GM21390 (cell line): ENCODE measurements around the gene MFAP4.

Source experiments
- ATAC-seq: cut with Tn5 transposase; IDR thresholded peaks from one replicate; pipeline ENCODE4 v1.9.1; 2021; ENCODE audit not compliant: unreplicated experiment

MFAP4 gene, protein sequence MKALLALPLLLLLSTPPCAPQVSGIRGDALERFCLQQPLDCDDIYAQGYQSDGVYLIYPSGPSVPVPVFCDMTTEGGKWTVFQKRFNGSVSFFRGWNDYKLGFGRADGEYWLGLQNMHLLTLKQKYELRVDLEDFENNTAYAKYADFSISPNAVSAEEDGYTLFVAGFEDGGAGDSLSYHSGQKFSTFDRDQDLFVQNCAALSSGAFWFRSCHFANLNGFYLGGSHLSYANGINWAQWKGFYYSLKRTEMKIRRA

DNA sequence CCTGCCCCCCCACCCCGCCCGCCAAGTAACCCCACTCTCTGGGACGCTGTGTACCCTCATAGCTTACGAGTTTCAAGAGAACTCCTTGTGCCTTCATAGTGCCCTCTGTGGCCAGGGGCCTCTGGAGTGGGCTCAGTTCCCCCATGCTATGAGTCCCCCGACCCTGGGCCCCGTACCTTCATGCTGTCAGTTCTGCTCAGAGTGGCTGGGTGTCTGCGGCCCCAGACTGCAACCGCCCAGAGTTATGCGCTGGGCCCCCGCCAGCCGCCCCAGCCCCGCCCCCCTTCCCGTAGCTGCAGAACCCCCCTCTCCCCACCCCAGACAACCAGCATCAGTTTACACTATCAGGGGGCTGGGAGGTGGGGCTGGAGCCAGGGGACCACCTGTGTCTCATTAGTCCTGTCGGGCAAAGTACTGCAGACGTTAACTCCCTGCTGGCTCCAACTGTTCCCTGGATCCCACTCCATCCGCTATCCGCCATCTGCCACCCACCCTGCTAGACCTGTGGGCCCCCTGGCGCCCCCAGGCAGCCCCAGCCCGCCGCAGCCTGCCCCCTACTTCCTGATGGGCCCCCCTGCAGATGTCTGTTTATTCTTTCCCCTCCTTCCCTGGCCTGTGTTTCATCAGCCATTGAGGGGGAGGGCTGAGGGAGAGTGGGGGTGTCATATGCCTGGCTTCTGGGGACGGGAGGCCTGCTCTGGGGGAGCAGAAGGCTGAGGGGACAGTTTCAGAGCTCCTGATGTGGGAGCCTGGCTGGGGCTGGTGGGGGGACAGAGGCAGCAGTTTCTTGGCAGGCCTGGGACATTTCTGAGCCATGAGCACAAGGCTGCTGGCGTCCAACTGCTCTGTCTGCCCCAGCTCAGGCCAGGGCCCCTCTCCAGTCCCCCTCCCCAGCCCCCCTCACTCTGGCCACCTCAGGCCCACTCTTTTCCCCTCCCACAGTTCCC is at the start of gene MFAP4:
Gene MFAP4, minus strand, starts transcription at position 217 of the 947 bp plus-strand sequence. Its CDS starts 35 bp downstream, at position 182.
- no peak for ATAC-seq

DNA sequence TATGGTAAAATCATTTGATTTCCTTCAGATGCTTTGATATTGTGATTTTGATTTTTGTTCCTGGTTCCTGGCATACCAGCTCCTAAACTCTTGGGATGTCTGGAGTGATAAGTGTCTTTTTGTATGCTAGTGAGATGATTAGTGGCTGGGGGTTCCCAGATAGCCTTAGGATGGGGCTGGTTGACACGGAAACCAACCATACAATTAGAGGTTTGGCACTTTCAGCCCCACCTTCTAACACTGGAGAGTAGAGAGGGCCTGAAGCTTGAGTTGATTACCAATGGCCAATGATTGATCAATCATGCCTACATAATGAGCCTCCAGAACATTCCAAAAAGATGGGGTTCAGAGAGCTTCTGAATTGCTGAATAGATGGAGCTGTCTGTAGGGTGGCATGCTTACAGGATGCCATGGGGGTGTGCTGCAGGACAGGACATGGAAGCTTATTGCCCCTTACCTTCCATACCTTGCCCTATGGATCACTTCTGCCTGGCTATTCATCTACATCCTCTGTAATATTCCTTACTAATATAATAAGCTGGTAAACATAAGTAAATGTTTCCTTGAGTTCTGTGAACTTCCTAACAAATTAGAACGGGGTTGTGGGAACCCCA is 46.8 kb upstream of the MFAP4 start:
- ATAC-seq, result no peak

DNA sequence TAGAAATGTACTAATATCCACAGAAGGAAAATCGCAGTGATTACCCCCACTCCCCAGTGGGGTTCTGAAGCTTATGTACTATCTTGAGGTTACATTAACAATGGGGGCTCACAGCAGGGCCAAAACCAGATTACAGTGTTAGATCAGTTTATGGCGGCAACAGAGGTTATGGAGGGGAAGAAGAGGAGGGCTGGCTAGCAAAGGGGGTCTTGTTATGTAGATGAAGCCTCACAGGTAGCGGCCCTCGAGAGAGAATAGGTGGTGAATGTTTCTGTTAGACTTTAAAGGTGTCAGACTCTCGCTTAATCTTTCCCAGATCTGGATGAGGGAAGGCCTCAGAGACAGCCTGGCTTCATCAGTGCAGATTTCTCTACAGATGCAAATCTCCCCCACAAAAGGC is 46.3 kb upstream of the MFAP4 start:
- no peak for ATAC-seq

DNA sequence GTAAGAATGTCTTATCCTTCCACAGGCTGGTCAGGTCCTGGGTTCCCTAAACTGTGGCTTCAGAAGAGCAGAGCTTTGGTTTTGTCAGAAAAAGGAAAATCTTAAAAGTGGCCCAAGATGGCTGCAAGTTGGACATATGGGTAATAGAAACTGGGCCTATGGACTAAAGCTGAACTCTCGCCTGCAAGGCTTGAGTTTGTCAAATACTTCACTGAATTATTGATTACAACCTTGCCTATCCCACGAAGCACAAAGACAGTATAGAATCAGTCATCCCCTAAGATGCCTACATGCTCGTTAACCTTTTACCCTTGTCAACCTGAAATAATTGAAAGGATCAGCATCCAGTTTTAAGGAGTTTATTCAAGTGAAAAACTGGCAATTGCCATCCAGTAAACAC is 44.7 kb upstream of the MFAP4 start:
- ATAC-seq, result no peak

DNA sequence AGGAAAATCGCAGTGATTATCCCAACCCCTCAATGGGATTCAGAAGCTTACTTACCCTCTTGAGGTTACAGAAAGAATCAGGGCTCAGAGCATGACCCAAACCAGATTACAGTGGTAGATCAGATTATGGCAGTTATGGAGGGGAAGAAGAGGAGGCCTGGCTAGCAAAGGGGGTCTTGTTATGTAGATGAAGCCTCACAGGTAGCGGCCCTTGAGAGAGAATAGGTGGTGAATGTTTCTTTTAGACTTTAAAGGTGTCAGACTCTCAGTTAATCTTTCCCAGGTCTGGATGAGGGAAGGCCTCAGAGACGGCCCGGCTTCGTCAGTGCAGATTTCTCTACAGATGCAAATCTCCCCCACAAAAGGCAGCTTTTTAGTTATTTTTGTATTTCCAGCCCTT is 39.6 kb upstream of the MFAP4 start:
- no peak for ATAC-seq

GRCh38 chr17:19424934-19425868 is 38.2 kb upstream of the MFAP4 start:
- no peak for ATAC-seq

GRCh38 chr17:19421926-19422325 is 34.9 kb upstream of the MFAP4 start:
- no peak for ATAC-seq

DNA sequence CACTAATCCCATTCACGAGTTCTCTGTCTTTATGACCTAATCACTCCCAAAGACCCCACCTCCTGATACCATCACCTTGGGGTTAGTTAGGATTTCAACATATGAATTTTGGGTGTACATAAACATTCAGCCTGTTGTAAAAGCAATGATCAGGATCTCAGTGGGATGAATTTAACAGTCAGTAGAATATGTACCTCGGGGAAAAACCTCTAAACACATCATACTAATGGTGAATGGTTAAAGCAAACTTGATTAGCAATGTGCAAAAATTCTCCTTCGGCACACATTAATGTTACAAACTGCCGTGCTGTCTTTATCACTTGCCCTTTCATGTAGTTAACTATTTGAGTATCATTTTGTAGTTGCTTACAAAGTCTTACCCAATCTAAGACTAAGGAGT is 34.2 kb upstream of the MFAP4 start:
- no peak for ATAC-seq

GRCh38 chr17:19418251-19418992 is 31.4 kb upstream of the MFAP4 start:
- ATAC-seq, result no peak

GRCh38 chr17:19417611-19418010 is 30.6 kb upstream of the MFAP4 start:
- no peak for ATAC-seq

DNA sequence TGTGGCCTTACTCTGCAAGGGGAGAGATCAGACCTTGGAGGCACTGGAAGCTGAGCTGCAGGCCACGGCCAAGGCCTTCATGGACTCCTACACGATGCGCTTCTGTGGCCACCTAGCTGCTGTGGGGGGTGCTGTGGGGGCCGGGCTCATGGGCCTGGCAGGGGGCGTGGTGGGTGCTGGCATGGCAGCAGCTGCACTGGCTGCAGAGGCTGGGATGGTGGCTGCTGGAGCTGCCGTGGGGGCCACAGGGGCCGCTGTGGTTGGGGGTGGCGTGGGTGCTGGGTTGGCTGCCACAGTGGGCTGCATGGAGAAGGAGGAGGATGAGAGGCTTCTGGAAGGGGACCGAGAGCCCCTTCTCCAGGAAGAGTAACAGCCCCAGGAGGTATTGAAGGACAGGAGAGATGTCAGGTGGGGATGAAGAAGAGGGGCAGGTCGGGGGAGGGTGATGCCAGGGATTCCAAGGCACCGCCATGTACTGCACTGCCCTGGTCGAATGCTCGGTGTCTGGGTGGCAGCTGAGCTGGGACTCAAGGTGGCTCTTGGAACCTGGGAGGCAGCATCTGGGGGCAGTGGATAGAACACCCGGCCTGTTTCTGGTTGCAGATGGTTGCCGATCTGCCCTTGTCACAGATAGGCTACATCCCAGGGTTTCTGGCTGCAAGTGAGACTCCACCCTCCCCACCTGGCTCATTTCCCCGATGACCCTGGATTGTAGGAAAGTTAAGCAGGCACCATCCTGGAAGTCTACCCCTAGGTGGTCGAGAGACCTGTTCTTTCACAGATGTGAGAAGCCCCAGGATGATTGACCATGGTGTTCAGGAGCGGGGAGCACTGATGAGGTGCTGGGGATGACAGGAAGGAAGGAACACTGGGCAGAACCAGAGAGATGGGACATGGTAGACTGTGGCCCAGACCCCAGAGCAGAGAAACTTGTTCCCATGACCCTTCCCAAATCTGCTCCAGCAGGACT is 29.1 kb upstream of the MFAP4 start:
- ATAC-seq, result no peak

DNA sequence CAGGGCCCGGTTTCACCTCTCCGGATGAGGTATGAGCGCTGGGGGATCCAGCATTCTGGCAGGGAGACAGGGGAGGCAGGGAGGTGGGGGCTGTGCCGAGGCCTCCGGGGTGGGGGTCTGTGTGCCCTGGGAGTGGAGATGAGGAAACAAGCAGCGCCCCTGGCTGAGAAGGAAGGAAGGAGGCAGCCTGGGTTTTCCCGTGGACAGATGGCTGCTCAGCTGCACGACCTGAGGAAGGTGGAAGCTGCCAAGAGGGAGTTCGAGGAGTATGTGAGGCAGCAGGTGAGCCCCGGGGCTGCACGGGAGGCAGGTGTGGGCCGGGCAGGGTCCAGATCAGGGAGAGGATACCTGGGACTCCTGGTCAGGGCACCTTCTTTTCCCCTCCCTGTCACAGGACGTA is 28.3 kb upstream of the MFAP4 start:
- no peak for ATAC-seq

GRCh38 chr17:19414396-19415280 is 27.6 kb upstream of the MFAP4 start:
- no peak for ATAC-seq

GRCh38 chr17:19413761-19414160 is 26.8 kb upstream of the MFAP4 start:
- ATAC-seq, result no peak

GRCh38 chr17:19412984-19413383 is 26.0 kb upstream of the MFAP4 start:
- no peak for ATAC-seq

- no peak for ATAC-seq
Observed at GRCh38 chr17:19412510-19412909, 25.5 kb upstream of the MFAP4 start.

DNA sequence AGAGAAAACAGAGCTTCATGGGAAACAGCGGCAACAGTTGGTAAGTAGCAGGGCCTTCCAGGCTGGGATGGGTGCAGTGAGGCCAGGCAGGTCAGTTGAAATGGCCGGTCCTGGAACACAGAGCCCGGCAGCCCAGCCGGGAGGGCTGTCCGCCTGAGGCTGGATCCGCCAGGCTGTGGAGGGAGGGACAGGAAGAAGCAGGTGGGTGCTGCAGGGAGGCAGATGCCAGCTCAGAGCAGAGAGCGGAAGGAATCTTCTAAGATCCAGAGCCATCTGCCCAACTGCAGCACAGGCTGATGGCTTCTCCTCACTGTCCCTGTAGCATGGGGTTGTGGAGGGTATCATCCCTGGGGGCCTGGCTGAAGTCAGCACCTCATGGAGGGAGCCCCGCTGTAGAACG is 24.6 kb upstream of the MFAP4 start:
- ATAC-seq, result no peak
